ENCODE measurements around the gene KCNJ14.
A peak's percentile ranks its signal among the peaks of the same experiment; 100 is the strongest.

The KCNJ14 gene

GRCh38 chr19:48489608-48490216 is 34.3 kb downstream of the KCNJ14 start:
- peak in 9 of 14 donors; percentile 3 to 56 (median 15) for DNase-seq

GRCh38 chr19:48490981-48491792 is 35.8 kb downstream of the KCNJ14 start:
- DNase-seq = no peak

GRCh38 chr19:48491793-48492123 is 36.4 kb downstream of the KCNJ14 start:
- DNase-seq = no peak

- DNase-seq = peak; percentile 22 to 93 (median 83)
Measured at GRCh38 chr19:48492925-48493717, 37.7 kb downstream of the KCNJ14 start.

GRCh38 chr19:48493718-48494401 is 38.5 kb downstream of the KCNJ14 start:
- no peak for DNase-seq

GRCh38 chr19:48495396-48495795 is 40.0 kb downstream of the KCNJ14 start:
- DNase-seq = no peak

- peak in 1 of 14 donors; percentile 13 for DNase-seq
Measured at GRCh38 chr19:48496959-48497727, 41.8 kb downstream of the KCNJ14 start.

GRCh38 chr19:48497728-48498594 is 42.6 kb downstream of the KCNJ14 start:
- DNase-seq = no peak

- DNase-seq = no peak
Measured at GRCh38 chr19:48498595-48499311, 43.4 kb downstream of the KCNJ14 start.

- DNase-seq = no peak
Measured at GRCh38 chr19:48499316-48500090, 44.1 kb downstream of the KCNJ14 start.

GRCh38 chr19:48500830-48501493 is 45.6 kb downstream of the KCNJ14 start:
- no peak for DNase-seq

GRCh38 chr19:48501494-48502349 is 46.3 kb downstream of the KCNJ14 start:
- peak in 5 of 14 donors; percentile 13 to 38 (median 33) for DNase-seq

GRCh38 chr19:48502350-48503018 is 47.1 kb downstream of the KCNJ14 start:
- DNase-seq = no peak

- no peak for DNase-seq
Measured at GRCh38 chr19:48506138-48506733, 50.9 kb downstream of the KCNJ14 start.

GRCh38 chr19:48507911-48508439 is 52.6 kb downstream of the KCNJ14 start:
- no peak for DNase-seq

GRCh38 chr19:48508729-48509411 is 53.5 kb downstream of the KCNJ14 start:
- no peak for DNase-seq

Measured in C1 segment of cervical spinal cord (tissue), 14 donors.